Stomach (tissue), 4 donors: ENCODE data around the gene ANKS1B.

ENCODE experiments used
- POLR2AphosphoS5 ChIP-seq, 3 donors: sonication (generic); formaldehyde crosslinking; IDR thresholded peaks; one replicate each; pipeline ENCODE4 v1.6.1; 2016; ENCODE audit warnings: antibody characterized with exemption in 3 of 3
- TF ChIP-seq, protein P1 (sequence below), 7 experiments: fragments of 450-650 bp in 4 of 7; fragments of 200-600 bp in 3 of 7; sonication (generic) in 3 of 7; IDR thresholded peaks; one replicate each; pipeline ENCODE4 v1.5.1; 2016 to 2019; ENCODE audit warnings: antibody characterized with exemption in 7 of 7, control low read depth in 2 of 7, mild to moderate bottlenecking in 1 of 7

- TF ChIP-seq, protein P1, sequence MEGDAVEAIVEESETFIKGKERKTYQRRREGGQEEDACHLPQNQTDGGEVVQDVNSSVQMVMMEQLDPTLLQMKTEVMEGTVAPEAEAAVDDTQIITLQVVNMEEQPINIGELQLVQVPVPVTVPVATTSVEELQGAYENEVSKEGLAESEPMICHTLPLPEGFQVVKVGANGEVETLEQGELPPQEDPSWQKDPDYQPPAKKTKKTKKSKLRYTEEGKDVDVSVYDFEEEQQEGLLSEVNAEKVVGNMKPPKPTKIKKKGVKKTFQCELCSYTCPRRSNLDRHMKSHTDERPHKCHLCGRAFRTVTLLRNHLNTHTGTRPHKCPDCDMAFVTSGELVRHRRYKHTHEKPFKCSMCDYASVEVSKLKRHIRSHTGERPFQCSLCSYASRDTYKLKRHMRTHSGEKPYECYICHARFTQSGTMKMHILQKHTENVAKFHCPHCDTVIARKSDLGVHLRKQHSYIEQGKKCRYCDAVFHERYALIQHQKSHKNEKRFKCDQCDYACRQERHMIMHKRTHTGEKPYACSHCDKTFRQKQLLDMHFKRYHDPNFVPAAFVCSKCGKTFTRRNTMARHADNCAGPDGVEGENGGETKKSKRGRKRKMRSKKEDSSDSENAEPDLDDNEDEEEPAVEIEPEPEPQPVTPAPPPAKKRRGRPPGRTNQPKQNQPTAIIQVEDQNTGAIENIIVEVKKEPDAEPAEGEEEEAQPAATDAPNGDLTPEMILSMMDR (IDR thresholded peaks at IDR 0.05), result no peak
- TF ChIP-seq POLR2AphosphoS5 (IDR thresholded peaks at IDR 0.05), result no peak
Measured at GRCh38 chr12:99521664-99522063, 463.1 kb downstream of the ANKS1B start.
